HepG2 (cell line): ENCODE measurements around the gene POLR1C. TPM values are rescaled to one million over a fixed set of nuclear protein-coding genes. Genes with fewer than 3 reads are reported as not detected.

Source experiments
- ESRRA ChIP-seq: sonication (generic); formaldehyde crosslinking; IDR thresholded peaks from 2 replicates; pipeline ENCODE4 v1.5.1; 2020; ENCODE audit warnings: mild to moderate bottlenecking, low read depth, missing genetic modification reagents
- GABPA ChIP-seq, 2 experiments: IDR thresholded peaks; 2 replicates each; pipeline ENCODE4 v1.6.1; 2011 to 2016; ENCODE audit warnings: low read depth in 2 of 2, low read length in 1 of 2, missing biosample characterization in 1 of 2, missing genetic modification characterization in 1 of 2
- IRF1 ChIP-seq: sonication (generic); formaldehyde crosslinking; IDR thresholded peaks from 2 replicates; pipeline ENCODE4 v1.4.0; 2020; ENCODE audit warnings: low read depth, mild to moderate bottlenecking, missing genetic modification reagents
- MAFK ChIP-seq, 2 experiments: IDR thresholded peaks in 1 of 2; conservative IDR thresholded peaks in 1 of 2; 2 replicates each; pipeline ENCODE4 v1.6.1; 2011; ENCODE audit warnings: improper control_type of control experiment in 2 of 2, low read length in 2 of 2
- PAXIP1 ChIP-seq: sonication (generic); formaldehyde crosslinking; conservative IDR thresholded peaks from 2 replicates; pipeline ENCODE4 v1.4.0; 2020; ENCODE audit warnings: mild to moderate bottlenecking, missing genetic modification reagents, moderate library complexity
- PRDM4 ChIP-seq: sonication (generic); formaldehyde crosslinking; IDR thresholded peaks from 2 replicates; pipeline ENCODE4 v1.9.0; 2021; ENCODE audit warnings: missing genetic modification reagents, borderline replicate concordance
- RARA ChIP-seq: IDR thresholded peaks from 2 replicates; pipeline ENCODE4 v1.6.1; 2016; ENCODE audit warnings: missing genetic modification reagents, missing compliant biosample characterization
- SIN3B ChIP-seq: fragments of 150-350 bp; IDR thresholded peaks from 2 replicates; pipeline ENCODE4 v1.6.1; 2014; ENCODE audit warnings: low read length
- SRSF1 ChIP-seq: fragments of 200-400 bp; formaldehyde crosslinking; optimal IDR thresholded peaks from 2 replicates; pipeline ENCODE3; 2017; ENCODE audit warnings: mild to moderate bottlenecking, low read depth, low read length, moderate library complexity
- ZFP36 ChIP-seq: fragments of 150-350 bp; IDR thresholded peaks from 2 replicates; pipeline ENCODE4 v1.6.1; 2018; ENCODE audit warnings: borderline replicate concordance, low read length, low read depth; ENCODE audit not compliant: partially characterized antibody
- ZNF224 ChIP-seq: sonication (generic); formaldehyde crosslinking; IDR thresholded peaks from 2 replicates; pipeline ENCODE4 v1.5.0; 2020; ENCODE audit warnings: mild to moderate bottlenecking, missing genetic modification reagents
- ZNF3 ChIP-seq: IDR thresholded peaks from 2 replicates; pipeline ENCODE4 v1.7.0; 2017; ENCODE audit warnings: inconsistent platforms
- ZNF432 ChIP-seq: sonication (generic); formaldehyde crosslinking; IDR thresholded peaks from 2 replicates; pipeline ENCODE4 v1.5.0; 2020; ENCODE audit warnings: missing genetic modification reagents, mild to moderate bottlenecking, borderline replicate concordance
- ZNF644 ChIP-seq: IDR thresholded peaks from 2 replicates; pipeline ENCODE4 v1.6.1; 2016; ENCODE audit warnings: low read depth
- ZNF766 ChIP-seq: sonication (generic); formaldehyde crosslinking; IDR thresholded peaks from 2 replicates; pipeline ENCODE4 v1.5.0; 2020; ENCODE audit warnings: missing genetic modification reagents, borderline replicate concordance
- ZSCAN25 ChIP-seq: sonication (generic); formaldehyde crosslinking; IDR thresholded peaks from 2 replicates; pipeline ENCODE4 v1.8.0; 2022; ENCODE audit warnings: mild to moderate bottlenecking, missing genetic modification reagents
- polyA plus RNA-seq, 8 experiments: library from polyadenylated mRNA; depleted of rRNA in 3 of 8; stranded (reverse) in 7 of 8; unstranded in 1 of 8; fragments of >200 nt; fragmentation: Illumina TruSeq in 4 of 8; extraction: Trizol in 4 of 8; gene quantifications; 2 replicates each; pipeline versions ENCODE4 v1.2.1 to v1.2.3, GENCODE V29; 2011 to 2016; ENCODE audit warnings: low read depth in 4 of 8, missing spikeins in 1 of 8, mixed read lengths in 1 of 8; ENCODE audit not compliant: insufficient read depth in 1 of 8
- total RNA-seq, 5 experiments: library from RNA; depleted of rRNA; stranded (reverse); fragments of >200 nt; fragmentation: Illumina TruSeq; extraction: Trizol; gene quantifications; 2 replicates each; pipeline ENCODE4 v1.2.3, GENCODE V29; 2016; ENCODE audit warnings: low read depth in 1 of 5
- TF ChIP-seq, protein P1 (sequence below): sonication (generic); formaldehyde crosslinking; IDR thresholded peaks from 2 replicates; pipeline ENCODE4 v1.4.0; 2020; ENCODE audit warnings: missing genetic modification reagents
- TF ChIP-seq, protein P2 (sequence below): IDR thresholded peaks from 2 replicates; pipeline ENCODE4 v1.6.1; 2016; ENCODE audit warnings: missing genetic modification reagents, missing compliant biosample characterization
- TF ChIP-seq, protein P3 (sequence below): sonication (generic); formaldehyde crosslinking; IDR thresholded peaks from 2 replicates; pipeline ENCODE4 v1.4.0; 2020; ENCODE audit warnings: missing genetic modification reagents, mild to moderate bottlenecking, borderline replicate concordance

POLR1C gene
- total and polyA plus RNA-seq, 2 of the 13 experiments (the other 11 are each of a cell fraction or from before 2014, with no cell fraction given) = 62.6 to 72.2 TPM

- TF ChIP-seq PRDM4 = no peak
- no peak for TF ChIP-seq ZFP36
- no peak for TF ChIP-seq ZNF3 (CRISPR knock-in tag)
- no peak for TF ChIP-seq SIN3B
- TF ChIP-seq ZNF766 (CRISPR knock-in tag) = peak; percentile 19; the same call in 1 of the 2 replicates
- TF ChIP-seq, protein P1, sequence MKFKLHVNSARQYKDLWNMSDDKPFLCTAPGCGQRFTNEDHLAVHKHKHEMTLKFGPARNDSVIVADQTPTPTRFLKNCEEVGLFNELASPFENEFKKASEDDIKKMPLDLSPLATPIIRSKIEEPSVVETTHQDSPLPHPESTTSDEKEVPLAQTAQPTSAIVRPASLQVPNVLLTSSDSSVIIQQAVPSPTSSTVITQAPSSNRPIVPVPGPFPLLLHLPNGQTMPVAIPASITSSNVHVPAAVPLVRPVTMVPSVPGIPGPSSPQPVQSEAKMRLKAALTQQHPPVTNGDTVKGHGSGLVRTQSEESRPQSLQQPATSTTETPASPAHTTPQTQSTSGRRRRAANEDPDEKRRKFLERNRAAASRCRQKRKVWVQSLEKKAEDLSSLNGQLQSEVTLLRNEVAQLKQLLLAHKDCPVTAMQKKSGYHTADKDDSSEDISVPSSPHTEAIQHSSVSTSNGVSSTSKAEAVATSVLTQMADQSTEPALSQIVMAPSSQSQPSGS = no peak
- TF ChIP-seq MAFK (conservative IDR thresholded peaks at IDR 0.05 in 1 of 2, IDR thresholded peaks at IDR 0.05 in 1 of 2; ENCODE audit: low read length in 2 of 2) = peak; percentile 13 to 72
- peak; percentile 90 for TF ChIP-seq PAXIP1
- TF ChIP-seq GABPA (IDR thresholded peaks at IDR 0.05; ENCODE audit: low read depth, low read length) = no peak
- 0 out of 2 replicates have a peak, but pooled peaks have one; percentile 29 for TF ChIP-seq GABPA (CRISPR knock-in tag; IDR thresholded peaks at IDR 0.05; ENCODE audit: low read depth)
- peak; percentile 90 for TF ChIP-seq RARA (CRISPR knock-in tag)
- no peak for TF ChIP-seq IRF1
- no peak for TF ChIP-seq ZNF432 (CRISPR knock-in tag)
- 0 out of 2 replicates have a peak, but pooled peaks have one; percentile 51 for TF ChIP-seq ZNF644 (CRISPR knock-in tag)
- TF ChIP-seq SRSF1 = no peak
- peak; percentile 90 for TF ChIP-seq ESRRA (CRISPR knock-in tag)
- TF ChIP-seq, protein P2, sequence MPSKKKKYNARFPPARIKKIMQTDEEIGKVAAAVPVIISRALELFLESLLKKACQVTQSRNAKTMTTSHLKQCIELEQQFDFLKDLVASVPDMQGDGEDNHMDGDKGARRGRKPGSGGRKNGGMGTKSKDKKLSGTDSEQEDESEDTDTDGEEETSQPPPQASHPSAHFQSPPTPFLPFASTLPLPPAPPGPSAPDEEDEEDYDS (CRISPR knock-in tag) = peak; percentile 24; the same call in 1 of the 2 replicates
- no peak for TF ChIP-seq ZNF224 (CRISPR knock-in tag)
- TF ChIP-seq, protein P3, sequence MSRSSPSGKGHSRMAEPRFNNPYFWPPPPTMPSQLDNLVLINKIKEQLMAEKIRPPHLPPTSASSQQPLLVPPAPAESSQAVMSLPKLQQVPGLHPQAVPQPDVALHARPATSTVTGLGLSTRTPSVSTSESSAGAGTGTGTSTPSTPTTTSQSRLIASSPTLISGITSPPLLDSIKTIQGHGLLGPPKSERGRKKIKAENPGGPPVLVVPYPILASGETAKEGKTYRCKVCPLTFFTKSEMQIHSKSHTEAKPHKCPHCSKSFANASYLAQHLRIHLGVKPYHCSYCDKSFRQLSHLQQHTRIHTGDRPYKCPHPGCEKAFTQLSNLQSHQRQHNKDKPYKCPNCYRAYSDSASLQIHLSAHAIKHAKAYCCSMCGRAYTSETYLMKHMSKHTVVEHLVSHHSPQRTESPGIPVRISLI = peak; percentile 88
- TF ChIP-seq ZSCAN25 = 0 out of 2 replicates have a peak, but pooled peaks have one; percentile 40
Measured at GRCh38 chr6:43488667-43489276, 28.1 kb upstream of the POLR1C start (continued).
